HepG2 (cell line): ENCODE data around the gene PGP. TPM values are rescaled to one million over a fixed set of nuclear protein-coding genes. Genes with fewer than 3 reads are reported as not detected.

Source experiments
- FOXP1 ChIP-seq, 2 experiments: fragments of 450-650 bp in 1 of 2; IDR thresholded peaks; 2 replicates each; pipeline ENCODE4 v1.6.1; 2017 to 2018; ENCODE audit warnings: antibody characterized with exemption in 1 of 2
- GLI4 ChIP-seq: sonication (generic); formaldehyde crosslinking; IDR thresholded peaks from 2 replicates; pipeline ENCODE4 v1.5.1; 2020; ENCODE audit warnings: missing genetic modification reagents, mild to moderate bottlenecking, moderate library complexity, borderline replicate concordance
- KDM5B ChIP-seq: sonication (generic); formaldehyde crosslinking; IDR thresholded peaks from 2 replicates; pipeline ENCODE4 v1.4.0; 2020; ENCODE audit warnings: missing genetic modification reagents, mild to moderate bottlenecking, borderline replicate concordance
- KLF15 ChIP-seq: sonication (generic); formaldehyde crosslinking; IDR thresholded peaks from 2 replicates; pipeline ENCODE4 v1.8.1; 2023; ENCODE audit warnings: borderline replicate concordance, mild to moderate bottlenecking, inconsistent platforms, missing genetic modification reagents, mixed read lengths
- KMT2B ChIP-seq: IDR thresholded peaks from 2 replicates; pipeline ENCODE4 v1.6.1; 2016; ENCODE audit warnings: missing genetic modification reagents, missing compliant biosample characterization
- MTF2 ChIP-seq: sonication (generic); formaldehyde crosslinking; IDR thresholded peaks from 2 replicates; pipeline ENCODE4 v1.5.0; 2020; ENCODE audit warnings: missing genetic modification reagents, borderline replicate concordance
- NCOR1 ChIP-seq: fragments of 200-600 bp; sonication (generic); IDR thresholded peaks from 2 replicates; pipeline ENCODE4 v1.7.0; 2017; ENCODE audit warnings: antibody characterized with exemption, low read length, borderline replicate concordance
- RFX1 ChIP-seq: fragments of 450-650 bp; IDR thresholded peaks from 2 replicates; pipeline ENCODE4 v1.6.1; 2017
- SRF ChIP-seq: IDR thresholded peaks from 2 replicates; pipeline ENCODE4 v1.6.1; 2011; ENCODE audit warnings: mild to moderate bottlenecking, low read depth, low read length, moderate library complexity
- TAF1 ChIP-seq: sonication (generic); formaldehyde crosslinking; IDR thresholded peaks from 2 replicates; pipeline ENCODE4 v1.4.0; 2020; ENCODE audit warnings: missing genetic modification reagents
- THRA ChIP-seq: sonication (generic); formaldehyde crosslinking; IDR thresholded peaks from 2 replicates; pipeline ENCODE4 v1.4.0; 2020; ENCODE audit warnings: missing genetic modification reagents, borderline replicate concordance
- ZBTB3 ChIP-seq: sonication (generic); formaldehyde crosslinking; IDR thresholded peaks from 2 replicates; pipeline ENCODE4 v1.4.0; 2020; ENCODE audit warnings: low read depth, mild to moderate bottlenecking, moderate library complexity, missing genetic modification reagents, borderline replicate concordance
- ZBTB7B ChIP-seq: sonication (generic); formaldehyde crosslinking; IDR thresholded peaks from 2 replicates; pipeline ENCODE4 v1.4.0; 2020; ENCODE audit warnings: missing genetic modification reagents
- ZC3H4 ChIP-seq: sonication (generic); formaldehyde crosslinking; IDR thresholded peaks from 2 replicates; pipeline ENCODE4 v1.4.0; 2020; ENCODE audit warnings: missing genetic modification reagents, borderline replicate concordance
- ZNF281 ChIP-seq: sonication (generic); formaldehyde crosslinking; IDR thresholded peaks from 2 replicates; pipeline ENCODE4 v1.4.0; 2020; ENCODE audit warnings: missing genetic modification reagents, borderline replicate concordance
- polyA plus RNA-seq, 8 experiments: library from polyadenylated mRNA; depleted of rRNA in 3 of 8; stranded (reverse) in 7 of 8; unstranded in 1 of 8; fragments of >200 nt; fragmentation: Illumina TruSeq in 4 of 8; extraction: Trizol in 4 of 8; gene quantifications; 2 replicates each; pipeline versions ENCODE4 v1.2.1 to v1.2.3, GENCODE V29; 2011 to 2016; ENCODE audit warnings: low read depth in 4 of 8, missing spikeins in 1 of 8, mixed read lengths in 1 of 8; ENCODE audit not compliant: insufficient read depth in 1 of 8
- total RNA-seq, 5 experiments: library from RNA; depleted of rRNA; stranded (reverse); fragments of >200 nt; fragmentation: Illumina TruSeq; extraction: Trizol; gene quantifications; 2 replicates each; pipeline ENCODE4 v1.2.3, GENCODE V29; 2016; ENCODE audit warnings: low read depth in 1 of 5
- TF ChIP-seq, protein P1 (sequence below): sonication (generic); formaldehyde crosslinking; IDR thresholded peaks from 2 replicates; pipeline ENCODE4 v1.4.0; 2020; ENCODE audit warnings: missing genetic modification reagents
- TF ChIP-seq, protein P2 (sequence below): sonication (generic); formaldehyde crosslinking; IDR thresholded peaks from 2 replicates; pipeline ENCODE4 v1.4.0; 2020; ENCODE audit warnings: missing genetic modification reagents

Gene PGP
- total and polyA plus RNA-seq, 2 of the 13 experiments (the other 11 are each of a cell fraction or from before 2014, with no cell fraction given) = 7.3 to 18.3 TPM

DNA sequence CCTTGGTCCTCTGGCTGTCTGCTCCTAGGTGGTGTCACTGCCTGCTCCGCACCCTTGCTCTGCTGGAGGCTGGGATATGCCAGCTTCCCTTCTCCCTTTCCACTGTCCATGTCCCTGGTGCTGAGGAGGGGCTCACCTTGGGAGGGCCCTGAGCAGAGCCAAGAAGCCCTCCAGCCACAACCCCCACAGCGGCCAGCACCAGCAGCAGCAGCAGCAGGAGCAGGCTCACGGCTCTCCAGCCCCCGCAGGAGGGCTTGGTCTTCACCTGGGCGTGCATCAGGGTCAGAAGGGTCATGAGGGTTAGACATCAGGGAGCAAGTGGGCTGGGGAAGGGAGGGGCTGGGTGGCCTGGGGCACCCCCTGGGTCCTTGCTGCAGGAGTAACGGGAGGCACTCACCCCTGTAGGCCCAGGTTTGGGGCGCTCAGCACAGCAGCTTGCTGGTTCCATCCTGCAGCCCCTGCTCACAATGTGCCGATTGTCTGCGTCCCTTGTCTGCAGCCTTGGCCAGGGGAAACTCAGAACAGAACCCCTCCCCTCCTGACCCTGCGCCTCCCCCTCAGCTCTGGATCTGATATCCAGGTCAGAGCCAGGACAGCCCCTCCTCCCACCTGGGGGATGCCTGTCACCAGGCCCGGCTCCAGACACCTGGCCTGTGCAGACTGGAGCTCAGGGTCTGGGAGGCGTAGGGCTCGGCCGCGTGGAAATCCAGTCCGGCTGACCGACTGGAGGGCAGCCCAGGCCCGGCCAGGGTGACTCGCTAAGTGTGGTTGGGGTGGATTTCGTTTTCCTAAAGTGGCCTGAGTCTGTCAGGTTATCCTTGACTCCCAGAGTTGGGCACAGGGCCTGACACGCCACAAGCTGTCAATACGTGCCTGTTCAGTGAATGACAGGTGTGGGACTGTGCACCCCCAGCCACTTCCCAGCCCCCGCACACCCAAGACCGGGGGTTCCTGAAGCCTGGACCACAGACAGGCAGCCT lies 4.0 kb downstream of the PGP start, which contains the start of gene BRICD5 (continued):
- TF ChIP-seq, protein P1, sequence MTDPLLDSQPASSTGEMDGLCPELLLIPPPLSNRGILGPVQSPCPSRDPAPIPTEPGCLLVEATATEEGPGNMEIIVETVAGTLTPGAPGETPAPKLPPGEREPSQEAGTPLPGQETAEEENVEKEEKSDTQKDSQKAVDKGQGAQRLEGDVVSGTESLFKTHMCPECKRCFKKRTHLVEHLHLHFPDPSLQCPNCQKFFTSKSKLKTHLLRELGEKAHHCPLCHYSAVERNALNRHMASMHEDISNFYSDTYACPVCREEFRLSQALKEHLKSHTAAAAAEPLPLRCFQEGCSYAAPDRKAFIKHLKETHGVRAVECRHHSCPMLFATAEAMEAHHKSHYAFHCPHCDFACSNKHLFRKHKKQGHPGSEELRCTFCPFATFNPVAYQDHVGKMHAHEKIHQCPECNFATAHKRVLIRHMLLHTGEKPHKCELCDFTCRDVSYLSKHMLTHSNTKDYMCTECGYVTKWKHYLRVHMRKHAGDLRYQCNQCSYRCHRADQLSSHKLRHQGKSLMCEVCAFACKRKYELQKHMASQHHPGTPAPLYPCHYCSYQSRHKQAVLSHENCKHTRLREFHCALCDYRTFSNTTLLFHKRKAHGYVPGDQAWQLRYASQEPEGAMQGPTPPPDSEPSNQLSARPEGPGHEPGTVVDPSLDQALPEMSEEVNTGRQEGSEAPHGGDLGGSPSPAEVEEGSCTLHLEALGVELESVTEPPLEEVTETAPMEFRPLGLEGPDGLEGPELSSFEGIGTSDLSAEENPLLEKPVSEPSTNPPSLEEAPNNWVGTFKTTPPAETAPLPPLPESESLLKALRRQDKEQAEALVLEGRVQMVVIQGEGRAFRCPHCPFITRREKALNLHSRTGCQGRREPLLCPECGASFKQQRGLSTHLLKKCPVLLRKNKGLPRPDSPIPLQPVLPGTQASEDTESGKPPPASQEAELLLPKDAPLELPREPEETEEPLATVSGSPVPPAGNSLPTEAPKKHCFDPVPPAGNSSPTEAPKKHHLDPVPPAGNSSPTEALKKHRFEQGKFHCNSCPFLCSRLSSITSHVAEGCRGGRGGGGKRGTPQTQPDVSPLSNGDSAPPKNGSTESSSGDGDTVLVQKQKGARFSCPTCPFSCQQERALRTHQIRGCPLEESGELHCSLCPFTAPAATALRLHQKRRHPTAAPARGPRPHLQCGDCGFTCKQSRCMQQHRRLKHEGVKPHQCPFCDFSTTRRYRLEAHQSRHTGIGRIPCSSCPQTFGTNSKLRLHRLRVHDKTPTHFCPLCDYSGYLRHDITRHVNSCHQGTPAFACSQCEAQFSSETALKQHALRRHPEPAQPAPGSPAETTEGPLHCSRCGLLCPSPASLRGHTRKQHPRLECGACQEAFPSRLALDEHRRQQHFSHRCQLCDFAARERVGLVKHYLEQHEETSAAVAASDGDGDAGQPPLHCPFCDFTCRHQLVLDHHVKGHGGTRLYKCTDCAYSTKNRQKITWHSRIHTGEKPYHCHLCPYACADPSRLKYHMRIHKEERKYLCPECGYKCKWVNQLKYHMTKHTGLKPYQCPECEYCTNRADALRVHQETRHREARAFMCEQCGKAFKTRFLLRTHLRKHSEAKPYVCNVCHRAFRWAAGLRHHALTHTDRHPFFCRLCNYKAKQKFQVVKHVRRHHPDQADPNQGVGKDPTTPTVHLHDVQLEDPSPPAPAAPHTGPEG = no peak
- TF ChIP-seq SRF (no peak), ZNF281 (CRISPR knock-in tag) (peak; percentile 75), TAF1 (no peak), MTF2 (no peak), RFX1 (no peak), KMT2B (CRISPR knock-in tag) (no peak), KDM5B (no peak), ZC3H4 (no peak), THRA (peak; percentile 71; the same call in 1 of the 2 replicates), ZBTB7B (CRISPR knock-in tag) (peak; percentile 47; the same call in 1 of the 2 replicates), FOXP1 (IDR thresholded peaks at IDR 0.05) (no peak), FOXP1 (CRISPR knock-in tag; IDR thresholded peaks at IDR 0.05) (no peak), KLF15 (no peak), ZBTB3 (CRISPR knock-in tag) (no peak), GLI4 (no peak), NCOR1 (no peak; the same call in 1 of the 2 replicates)
- TF ChIP-seq, protein P2, sequence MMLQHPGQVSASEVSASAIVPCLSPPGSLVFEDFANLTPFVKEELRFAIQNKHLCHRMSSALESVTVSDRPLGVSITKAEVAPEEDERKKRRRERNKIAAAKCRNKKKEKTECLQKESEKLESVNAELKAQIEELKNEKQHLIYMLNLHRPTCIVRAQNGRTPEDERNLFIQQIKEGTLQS (CRISPR knock-in tag) = no peak
